Vagina (tissue), 2 donors: ENCODE measurements around the gene NKX1-2. TPM values are rescaled to one million over a fixed set of nuclear protein-coding genes. Genes with fewer than 3 reads are reported as not detected.

Experiments
- DNase-seq, 2 donors: peaks; one replicate each; pipeline ENCODE4 v3.0.0-alpha.2; 2017; ENCODE audit errors: extremely low spot score in 2 of 2
- H3K27ac ChIP-seq: fragments of 200-600 bp; sonication (generic); one replicate; pipeline ENCODE4 v1.5.1; 2019
- H3K27me3 ChIP-seq: fragments of 200-600 bp; sonication (generic); one replicate; pipeline ENCODE4 v1.5.1; 2019
- H3K36me3 ChIP-seq, 2 donors: fragments of 200-600 bp; sonication (generic); one replicate each; pipeline ENCODE4 v1.5.1; 2017 to 2019
- H3K4me1 ChIP-seq: fragments of 200-600 bp; sonication (generic); one replicate; pipeline ENCODE4 v1.5.1; 2019
- H3K4me3 ChIP-seq, 2 donors: fragments of 200-600 bp; sonication (generic); 1 replicate in 1 of 2; 2 replicates in 1 of 2; pipeline ENCODE4 v1.5.1; 2016 to 2019
- H3K9me3 ChIP-seq: fragments of 200-600 bp; sonication (generic); one replicate; pipeline ENCODE4 v1.5.1; 2019
- CTCF ChIP-seq, 3 experiments: fragments of 450-650 bp in 2 of 3; fragments of 200-600 bp in 1 of 3; sonication (generic) in 1 of 3; IDR thresholded peaks; one replicate each; pipeline ENCODE4 v1.5.1; 2017 to 2019; ENCODE audit warnings: antibody characterized with exemption in 3 of 3, mild to moderate bottlenecking in 2 of 3, moderate library complexity in 2 of 3
- POLR2A ChIP-seq, 2 donors: fragments of 450-650 bp; IDR thresholded peaks; one replicate each; pipeline ENCODE4 v1.6.1; 2017; ENCODE audit warnings: antibody characterized with exemption in 2 of 2, mild to moderate bottlenecking in 2 of 2, moderate library complexity in 2 of 2
- POLR2AphosphoS5 ChIP-seq, 2 donors: sonication (generic); formaldehyde crosslinking; IDR thresholded peaks; one replicate each; pipeline ENCODE4 v1.9.0; 2017; ENCODE audit warnings: antibody characterized with exemption in 2 of 2, mild to moderate bottlenecking in 2 of 2, low read depth in 1 of 2; ENCODE audit not compliant: insufficient read depth in 1 of 2
- intact Hi-C: fragments of 100-400 bp; cut with DNase I; formaldehyde crosslinking; loops from one replicate; pipeline ENCODE4 v1.15.1; 2023
- total RNA-seq: library from RNA; depleted of rRNA; stranded (reverse); fragments of >200 nt; gene quantifications from one replicate; pipeline ENCODE4 v1.2.3, GENCODE V29; 2016

The NKX1-2 gene
- total RNA-seq, 1 donor from 2014 or later: 0.98 TPM

GRCh38 chr10:124470544-124471434 is 21.0 kb upstream of the NKX1-2 start:
- H3K27ac ChIP-seq: no peak overlapping the region
- DNase-seq: no peak
- H3K9me3 ChIP-seq: no peaks in the 10 kb centered on the region
- no peaks in the 10 kb centered on the region for H3K36me3 ChIP-seq
- no peaks in the 10 kb centered on the region for H3K27me3 ChIP-seq
- TF ChIP-seq POLR2A (IDR thresholded peaks at IDR 0.05) (no peak), POLR2AphosphoS5 (IDR thresholded peaks at IDR 0.05; ENCODE audit: insufficient read depth in 1 of 2, low read depth in 1 of 2) (no peak), CTCF (IDR thresholded peaks at IDR 0.05) (no peak)
- intact Hi-C loops: no loop called here
- H3K4me1 ChIP-seq: no peaks in the 10 kb centered on the region
- H3K4me3 ChIP-seq: no peak overlapping the region

- Histone ChIP-seq H3K36me3 (no peaks in the 10 kb centered on the region), H3K9me3 (no peaks in the 10 kb centered on the region), H3K27ac (no peak overlapping the region), H3K27me3 (no peaks in the 10 kb centered on the region), H3K4me3 (no peak overlapping the region), H3K4me1 (no peaks in the 10 kb centered on the region)
- intact Hi-C loops: no loop called here
- TF ChIP-seq POLR2A (IDR thresholded peaks at IDR 0.05) (no peak), POLR2AphosphoS5 (IDR thresholded peaks at IDR 0.05; ENCODE audit: insufficient read depth in 1 of 2, low read depth in 1 of 2) (no peak), CTCF (IDR thresholded peaks at IDR 0.05) (no peak)
- no peak for DNase-seq
These were observed 20.2 kb upstream of the NKX1-2 start for GRCh38 chr10:124469956-124470484.

GRCh38 chr10:124468624-124469023 is 18.8 kb upstream of the NKX1-2 start:
- H3K27ac ChIP-seq: no peak overlapping the region
- no peaks in the 10 kb centered on the region for H3K27me3 ChIP-seq
- TF ChIP-seq POLR2A (IDR thresholded peaks at IDR 0.05) (no peak), CTCF (IDR thresholded peaks at IDR 0.05) (no peak), POLR2AphosphoS5 (IDR thresholded peaks at IDR 0.05; ENCODE audit: insufficient read depth in 1 of 2, low read depth in 1 of 2) (no peak)
- no peaks in the 10 kb centered on the region for H3K9me3 ChIP-seq
- H3K4me1 ChIP-seq: no peaks in the 10 kb centered on the region
- no peak overlapping the region for H3K4me3 ChIP-seq
- DNase-seq: no peak
- intact Hi-C loops: no loop called here
- H3K36me3 ChIP-seq: no peaks in the 10 kb centered on the region

GRCh38 chr10:124467165-124467564 is 17.3 kb upstream of the NKX1-2 start:
- intact Hi-C loops: no loop called here
- Histone ChIP-seq H3K36me3 (no peaks in the 10 kb centered on the region), H3K27me3 (no peaks in the 10 kb centered on the region), H3K9me3 (no peaks in the 10 kb centered on the region), H3K4me1 (no peaks in the 10 kb centered on the region), H3K4me3 (no peak overlapping the region), H3K27ac (no peak overlapping the region)
- DNase-seq: no peak
- TF ChIP-seq POLR2AphosphoS5 (IDR thresholded peaks at IDR 0.05; ENCODE audit: insufficient read depth in 1 of 2, low read depth in 1 of 2) (no peak), CTCF (IDR thresholded peaks at IDR 0.05) (no peak), POLR2A (IDR thresholded peaks at IDR 0.05) (no peak)
